ENCODE measurements around the gene CCDC106.

Gene CCDC106

GRCh38 chr19:55650126-55650557 is 2.1 kb downstream of the CCDC106 start:
- DNase-seq (ENCODE audit: extremely low spot score): peak; percentile 56
- CTCF ChIA-PET: interaction anchor here (7.2 kb wide), 1 partner anchor 15 kb away, joined by 84 read pairs; no protein-coding TSS in a partner anchor
- POLR2A ChIA-PET: interaction anchor here (1.1 kb wide), 1 partner anchor 13 kb away, joined by 4 read pairs; no protein-coding TSS in a partner anchor
- no peak for TF ChIP-seq CTCF (IDR thresholded peaks at IDR 0.05; ENCODE audit: control extremely low read depth, extremely low read depth, low read depth, missing control alignments)

GRCh38 chr19:55650602-55651230 is 2.7 kb downstream of the CCDC106 start:
- no peak for TF ChIP-seq CTCF (IDR thresholded peaks at IDR 0.05; ENCODE audit: control extremely low read depth, extremely low read depth, low read depth, missing control alignments)
- no peak for DNase-seq (ENCODE audit: extremely low spot score)
- POLR2A ChIA-PET: interaction anchor here (1.1 kb wide), 1 partner anchor 14 kb away, joined by 4 read pairs; no protein-coding TSS in a partner anchor
- CTCF ChIA-PET: interaction anchor here (7.2 kb wide), 1 partner anchor 16 kb away, joined by 84 read pairs; no protein-coding TSS in a partner anchor

GRCh38 chr19:55651236-55651635 is 3.2 kb downstream of the CCDC106 start:
- POLR2A ChIA-PET: no interaction called here
- CTCF ChIA-PET: no interaction called here
- no peak for TF ChIP-seq CTCF (IDR thresholded peaks at IDR 0.05; ENCODE audit: control extremely low read depth, extremely low read depth, low read depth, missing control alignments)
- DNase-seq (ENCODE audit: extremely low spot score): no peak

GRCh38 chr19:55652311-55653128 is 4.5 kb downstream of the CCDC106 start:
- POLR2A ChIA-PET: no interaction called here
- DNase-seq (ENCODE audit: extremely low spot score): no peak
- CTCF ChIA-PET: interaction anchor here (0.8 to 3.4 kb wide), 7 partner anchors 9 to 48 kb away, joined by 3 to 39 read pairs (median 5); partner anchors contain the start of genes ZNF581 and ZNF784
- no peak for TF ChIP-seq CTCF (IDR thresholded peaks at IDR 0.05; ENCODE audit: control extremely low read depth, extremely low read depth, low read depth, missing control alignments)

- ChIA-PET POLR2A (interaction anchor here (0.7 to 1.4 kb wide), 10 partner anchors 11 to 248 kb away, joined by 3 to 10 read pairs (median 4); partner anchors contain the start of genes FIZ1, UBE2S, ZNF628 and ZNF784), CTCF (interaction anchor here (0.6 to 3.4 kb wide), 20 partner anchors 10 to 488 kb away, joined by 3 to 39 read pairs (median 6); partner anchors contain the start of genes FIZ1, ZNF444, ZNF581 and ZNF865)
- TF ChIP-seq CTCF (IDR thresholded peaks at IDR 0.05; ENCODE audit: control extremely low read depth, extremely low read depth, low read depth, missing control alignments): peak; percentile 100
Measured at GRCh38 chr19:55653651-55654322, 5.8 kb downstream of the CCDC106 start.

More at GRCh38 chr19:55653651-55654322, 5.8 kb downstream of the CCDC106 start:
- peak; percentile 91 for DNase-seq (ENCODE audit: extremely low spot score)
